ENCODE results near the gene FOXP1. TPM values are rescaled to one million over a fixed set of nuclear protein-coding genes. Genes with fewer than 3 reads are reported as not detected.

FOXP1 gene
- polyA plus RNA-seq, 12 donors, result 17.7 to 192 (median 22.0) TPM

GRCh38 chr3:71565976-71566375, 17.6 kb downstream of the FOXP1 start:
- DNase-seq, result no peak

- no peak for DNase-seq
Measured at GRCh38 chr3:71565316-71565715, 18.2 kb downstream of the FOXP1 start.

GRCh38 chr3:71564361-71564760, 19.2 kb downstream of the FOXP1 start:
- DNase-seq, result no peak

GRCh38 chr3:71563827-71564226, 19.7 kb downstream of the FOXP1 start:
- DNase-seq, result no peak

- no peak for DNase-seq
Measured at GRCh38 chr3:71562938-71563337, 20.6 kb downstream of the FOXP1 start.

GRCh38 chr3:71560665-71561064, 22.9 kb downstream of the FOXP1 start:
- DNase-seq, result no peak

- DNase-seq, result no peak
Measured at GRCh38 chr3:71559578-71560162, 23.9 kb downstream of the FOXP1 start.

- no peak for DNase-seq
Measured at GRCh38 chr3:71559021-71559420, 24.5 kb downstream of the FOXP1 start.

- DNase-seq, result no peak
Measured at GRCh38 chr3:71554649-71555048, 28.9 kb downstream of the FOXP1 start.

GRCh38 chr3:71551311-71551919, 32.1 kb downstream of the FOXP1 start:
- no peak for DNase-seq

- DNase-seq, result no peak
Measured at GRCh38 chr3:71549951-71550350, 33.6 kb downstream of the FOXP1 start.

- no peak for DNase-seq
Measured at GRCh38 chr3:71548705-71549384, 34.7 kb downstream of the FOXP1 start.

GRCh38 chr3:71547249-71548198, 36.0 kb downstream of the FOXP1 start:
- no peak for DNase-seq

- no peak for DNase-seq
Measured at GRCh38 chr3:71546821-71547220, 36.7 kb downstream of the FOXP1 start.

- DNase-seq, result no peak
Measured at GRCh38 chr3:71545330-71545729, 38.2 kb downstream of the FOXP1 start.

GRCh38 chr3:71543371-71544016, 40.0 kb downstream of the FOXP1 start:
- no peak for DNase-seq

GRCh38 chr3:71542521-71543370, 40.8 kb downstream of the FOXP1 start:
- peak; percentile 90 for DNase-seq

GRCh38 chr3:71541313-71541712, 42.2 kb downstream of the FOXP1 start:
- DNase-seq, result no peak

GRCh38 chr3:71537211-71537611, 46.3 kb downstream of the FOXP1 start:
- DNase-seq, result peak; percentile 58

GRCh38 chr3:71536376-71536965, 47.1 kb downstream of the FOXP1 start:
- DNase-seq, result no peak
